Keratinocyte (primary cell): ENCODE measurements around the gene TMEM229B.

Experiments
- EZH2 ChIP-seq: IDR thresholded peaks from one replicate; pipeline ENCODE4 v1.6.1; 2012; ENCODE audit warnings: inconsistent platforms, mild to moderate bottlenecking, low read length, moderate library complexity
- TF ChIP-seq, protein P1 (sequence below), 3 experiments: IDR thresholded peaks in 1 of 3; conservative IDR thresholded peaks in 1 of 3; optimal IDR thresholded peaks in 1 of 3; 2 replicates in 2 of 3; 3 replicates in 1 of 3; pipeline versions ENCODE3 to v1.5.1; 2011; ENCODE audit warnings: low read length in 3 of 3, mild to moderate bottlenecking in 3 of 3, moderate library complexity in 2 of 3, control low read depth in 1 of 3, inconsistent platforms in 1 of 3; ENCODE audit not compliant: insufficient read depth in 2 of 3; ENCODE audit errors: extremely low read depth in 1 of 3

DNA sequence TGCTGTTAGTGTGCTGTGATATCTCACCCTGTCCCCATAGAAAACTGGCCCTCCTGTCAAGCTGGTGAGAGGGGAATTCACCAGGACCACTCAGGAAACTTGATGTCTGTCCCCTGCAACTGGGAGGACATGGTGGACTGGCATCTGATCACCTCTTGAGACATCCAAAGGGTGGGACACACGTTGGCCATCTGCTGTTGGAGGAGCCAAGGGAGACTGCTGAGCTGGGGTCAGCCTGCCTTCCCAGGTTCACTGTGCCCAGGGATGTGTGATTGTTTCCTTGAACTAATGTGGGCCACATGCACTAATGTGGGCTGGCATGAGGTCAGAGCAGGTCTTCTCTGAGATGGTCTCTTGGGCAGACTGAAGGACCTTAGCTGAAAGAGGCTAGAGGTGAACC, 16.7 kb upstream of the TMEM229B start:
- TF ChIP-seq, protein P1, sequence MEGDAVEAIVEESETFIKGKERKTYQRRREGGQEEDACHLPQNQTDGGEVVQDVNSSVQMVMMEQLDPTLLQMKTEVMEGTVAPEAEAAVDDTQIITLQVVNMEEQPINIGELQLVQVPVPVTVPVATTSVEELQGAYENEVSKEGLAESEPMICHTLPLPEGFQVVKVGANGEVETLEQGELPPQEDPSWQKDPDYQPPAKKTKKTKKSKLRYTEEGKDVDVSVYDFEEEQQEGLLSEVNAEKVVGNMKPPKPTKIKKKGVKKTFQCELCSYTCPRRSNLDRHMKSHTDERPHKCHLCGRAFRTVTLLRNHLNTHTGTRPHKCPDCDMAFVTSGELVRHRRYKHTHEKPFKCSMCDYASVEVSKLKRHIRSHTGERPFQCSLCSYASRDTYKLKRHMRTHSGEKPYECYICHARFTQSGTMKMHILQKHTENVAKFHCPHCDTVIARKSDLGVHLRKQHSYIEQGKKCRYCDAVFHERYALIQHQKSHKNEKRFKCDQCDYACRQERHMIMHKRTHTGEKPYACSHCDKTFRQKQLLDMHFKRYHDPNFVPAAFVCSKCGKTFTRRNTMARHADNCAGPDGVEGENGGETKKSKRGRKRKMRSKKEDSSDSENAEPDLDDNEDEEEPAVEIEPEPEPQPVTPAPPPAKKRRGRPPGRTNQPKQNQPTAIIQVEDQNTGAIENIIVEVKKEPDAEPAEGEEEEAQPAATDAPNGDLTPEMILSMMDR (optimal IDR thresholded peaks at IDR 0.05 in 1 of 3, IDR thresholded peaks at IDR 0.05 in 1 of 3, conservative IDR thresholded peaks at IDR 0.05 in 1 of 3; ENCODE audit: extremely low read depth in 1 of 3, insufficient read depth in 2 of 3, low read length in 3 of 3): no peak
- TF ChIP-seq EZH2: no peak
